DMS79 treated with DMSO at 0.1 percent for 48 hours (cell line): ENCODE measurements around the gene MICALL1.
"Not testable (repeated sequence)": the region's sequence is repeated elsewhere in the genome, so short reads cannot be mapped to it uniquely, and the experiment has no call there.

Experiments
- DNase-seq: peaks from one replicate; lab custom pipeline; 2025; lab: John Stamatoyannopoulos, UW

The MICALL1 gene

DNA sequence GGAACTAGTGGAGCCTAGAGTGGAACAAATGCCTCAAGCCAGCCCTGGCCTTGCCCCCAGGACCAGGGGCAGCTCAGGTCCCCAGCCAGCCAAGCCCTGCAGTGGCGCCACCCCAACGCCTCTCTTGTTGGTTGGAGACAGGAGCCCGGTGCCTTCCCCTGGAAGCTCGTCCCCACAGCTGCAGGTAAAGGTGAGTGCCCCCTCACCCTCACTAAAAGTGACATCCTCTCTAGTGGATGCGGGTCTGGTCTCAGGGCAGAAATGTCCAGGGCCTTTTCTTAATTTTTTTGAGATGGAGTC is 21.5 kb downstream of the MICALL1 start:
- no peak for DNase-seq

DNA sequence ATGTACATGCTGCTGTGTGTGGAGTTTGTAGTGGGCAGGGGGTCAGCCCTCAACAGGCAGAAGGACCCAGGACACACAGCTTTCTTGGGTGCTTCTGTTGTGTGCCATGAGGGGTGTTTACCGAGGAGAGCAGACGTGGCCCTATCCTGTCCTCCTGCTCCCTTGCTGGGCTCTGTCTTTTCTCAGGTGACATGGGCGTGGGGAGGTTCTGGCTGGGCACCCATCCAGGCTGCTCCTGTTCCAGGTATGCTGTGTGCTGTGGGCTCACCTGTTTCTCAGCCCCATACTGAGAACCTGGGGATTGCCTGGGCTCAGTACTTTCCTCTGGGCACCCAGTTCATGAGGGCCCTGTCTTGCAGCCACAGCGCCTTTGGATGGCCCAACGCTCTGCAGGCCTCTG is 23.3 kb downstream of the MICALL1 start:
- no peak for DNase-seq

DNA sequence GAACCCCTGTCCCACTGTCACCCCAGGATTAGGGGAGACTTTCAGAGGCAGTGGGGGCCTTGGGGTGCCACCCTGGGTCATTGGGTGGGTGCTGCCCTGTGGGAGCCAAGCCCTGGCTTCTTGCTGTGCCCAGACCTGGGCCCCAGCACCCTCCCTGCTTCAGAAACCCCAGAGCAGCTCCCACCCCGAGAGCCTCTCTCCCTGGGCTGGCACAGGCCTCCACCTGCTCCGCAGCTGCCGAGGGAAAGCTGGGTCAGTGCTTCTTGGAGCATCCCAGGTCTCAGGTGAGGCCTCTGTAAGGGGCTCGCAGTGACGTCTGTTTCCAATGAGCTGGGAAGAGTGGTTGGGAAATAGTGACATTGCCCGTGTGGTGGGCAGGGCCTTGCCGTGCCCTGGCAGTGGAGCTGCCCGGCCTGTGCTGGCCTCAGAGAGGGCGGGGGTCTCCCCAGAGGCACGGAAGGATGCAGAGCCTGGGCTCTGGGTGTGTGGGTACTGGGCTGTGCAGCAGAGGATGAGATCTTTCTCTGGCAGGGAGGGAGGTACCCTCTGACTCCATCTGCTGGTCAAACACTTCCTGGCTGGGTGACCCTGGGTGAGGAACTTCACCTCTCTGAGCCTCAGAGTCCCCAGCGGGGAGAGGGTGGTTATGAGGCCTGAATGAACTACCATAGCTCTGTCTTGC is 24.3 kb downstream of the MICALL1 start:
- DNase-seq, result no peak

DNA sequence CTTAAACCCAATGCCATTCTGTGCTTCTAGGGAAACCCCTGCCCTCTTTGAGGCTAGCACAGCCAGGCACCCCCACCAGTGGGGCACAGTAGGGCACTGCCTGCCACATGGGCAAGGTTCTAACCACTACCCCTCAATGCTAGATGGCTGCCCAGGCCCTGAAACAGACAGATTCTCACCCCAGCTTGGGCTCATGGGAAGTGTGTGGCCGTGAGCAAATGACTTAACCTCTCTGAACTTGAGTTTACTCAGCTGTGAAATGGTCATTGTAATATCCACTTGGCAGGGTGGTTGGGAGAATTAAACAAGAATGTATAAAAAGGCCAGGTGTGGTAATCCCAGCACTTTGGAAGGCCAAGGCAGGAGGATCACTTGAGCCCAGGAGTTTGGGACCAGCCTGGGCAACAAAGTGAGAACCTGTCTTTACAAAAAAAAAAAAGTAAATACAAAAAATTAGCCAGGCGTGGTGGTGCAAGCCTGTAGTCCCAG is 24.9 kb downstream of the MICALL1 start:
- no peak for DNase-seq

DNA sequence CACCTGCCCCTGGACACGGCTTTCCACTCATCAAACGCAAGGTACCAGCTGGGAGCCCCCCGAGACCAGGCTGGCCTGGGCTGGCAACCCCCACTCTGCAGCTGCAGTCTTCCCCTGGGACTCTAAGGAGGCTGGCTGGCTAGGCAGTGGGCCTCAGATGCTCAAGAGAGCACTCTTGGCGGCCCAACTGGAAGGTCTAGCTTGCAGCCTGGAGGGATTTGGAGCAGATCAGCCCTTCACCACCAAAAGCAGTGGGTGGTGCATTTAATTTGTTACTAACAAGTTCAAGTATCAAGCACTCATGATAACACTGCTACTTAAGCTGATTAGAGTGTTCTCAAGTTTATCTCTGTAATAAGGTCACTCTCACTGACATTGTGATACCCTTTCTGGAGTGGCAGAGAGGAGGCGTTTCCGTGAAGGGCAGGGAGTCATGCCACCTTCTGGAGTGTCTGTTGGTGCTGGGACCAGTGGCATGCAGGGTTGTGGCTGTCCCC is 25.8 kb downstream of the MICALL1 start:
- peak; percentile 72 for DNase-seq

DNA sequence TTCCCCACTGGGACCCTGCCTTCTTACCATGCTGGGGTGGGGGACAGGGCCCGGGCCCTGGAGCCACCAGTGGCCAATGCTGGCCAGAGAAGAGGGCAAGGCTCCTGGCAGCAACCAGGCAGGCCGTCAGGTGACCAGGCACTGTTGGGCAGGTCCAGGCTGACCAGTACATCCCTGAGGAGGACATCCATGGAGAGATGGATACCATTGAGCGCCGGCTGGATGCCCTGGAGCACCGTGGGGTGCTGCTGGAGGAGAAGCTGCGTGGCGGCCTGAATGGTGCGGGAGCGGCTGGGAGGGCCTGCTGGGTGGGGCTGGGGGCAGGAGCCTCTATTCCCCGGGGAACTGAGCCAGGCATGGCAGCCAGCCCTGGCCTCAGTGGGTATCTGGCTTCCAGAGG is 26.3 kb downstream of the MICALL1 start:
- no peak for DNase-seq

DNA sequence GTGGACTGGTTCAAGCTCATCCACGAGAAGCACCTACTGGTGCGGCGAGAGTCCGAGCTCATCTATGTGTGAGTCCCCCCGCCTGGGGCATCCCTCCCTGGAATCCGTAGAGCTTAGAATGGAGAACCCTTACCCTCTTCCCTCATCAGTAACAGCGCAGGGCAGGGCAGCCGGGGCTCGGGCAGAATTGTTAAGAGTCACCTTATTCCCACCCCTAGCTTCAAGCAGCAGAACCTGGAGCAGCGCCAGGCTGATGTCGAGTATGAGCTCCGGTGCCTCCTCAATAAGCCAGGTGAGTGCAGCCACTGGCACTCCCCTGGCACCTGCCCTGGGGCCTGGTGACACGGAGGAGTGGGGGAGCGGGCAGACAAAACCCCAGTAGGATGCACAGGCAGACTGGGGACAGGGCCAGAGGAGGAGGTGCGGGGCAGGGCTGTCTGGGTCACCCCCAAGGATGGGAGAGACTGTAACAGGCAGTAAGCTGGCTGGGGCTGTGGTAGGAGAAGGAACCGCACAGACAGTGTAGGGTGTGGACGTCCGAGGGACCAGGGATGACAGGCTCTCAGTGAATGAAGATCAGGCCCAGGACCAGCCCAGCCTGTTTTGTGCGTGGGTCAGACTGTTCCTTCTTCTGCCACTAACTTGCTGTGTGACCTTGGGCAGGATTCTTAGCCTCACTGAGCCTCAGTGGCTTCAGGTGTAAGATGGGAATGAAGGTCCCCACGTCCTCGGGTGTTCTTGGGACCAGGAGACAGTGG is 26.9 kb downstream of the MICALL1 start:
- peak; percentile 82 for DNase-seq

DNA sequence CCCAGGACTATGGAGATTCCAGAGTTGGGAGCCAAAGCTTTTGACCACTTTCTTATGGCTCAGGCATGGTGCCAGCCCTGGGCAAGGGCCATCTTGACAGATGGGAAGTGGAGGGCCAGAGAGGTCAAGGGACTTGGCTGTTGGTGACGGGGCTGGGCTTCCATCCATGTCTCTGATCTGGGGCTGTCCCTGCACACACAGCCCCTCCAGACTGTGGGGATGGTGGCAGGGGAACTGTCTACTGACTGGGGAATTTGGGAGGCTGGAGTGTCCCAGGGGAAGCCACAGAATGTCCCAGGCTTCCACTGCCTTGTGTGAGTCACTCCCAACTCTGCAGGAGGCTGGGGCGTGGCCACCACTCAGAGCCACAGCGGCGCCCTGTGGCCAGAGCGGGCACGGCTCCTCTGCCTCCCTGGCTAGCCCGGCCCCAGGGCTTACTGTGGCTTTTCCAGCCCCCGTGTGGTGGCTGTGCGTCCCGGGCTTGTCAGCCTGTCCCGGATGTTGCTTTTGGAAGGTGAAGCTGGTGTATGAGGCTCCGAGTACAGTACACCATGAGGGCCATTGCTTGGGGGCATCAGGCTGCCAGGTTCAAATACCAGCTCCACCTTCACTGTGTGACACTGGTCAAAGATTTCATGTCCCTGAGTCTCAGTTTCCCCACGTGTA is 27.7 kb downstream of the MICALL1 start:
- no peak for DNase-seq

DNA sequence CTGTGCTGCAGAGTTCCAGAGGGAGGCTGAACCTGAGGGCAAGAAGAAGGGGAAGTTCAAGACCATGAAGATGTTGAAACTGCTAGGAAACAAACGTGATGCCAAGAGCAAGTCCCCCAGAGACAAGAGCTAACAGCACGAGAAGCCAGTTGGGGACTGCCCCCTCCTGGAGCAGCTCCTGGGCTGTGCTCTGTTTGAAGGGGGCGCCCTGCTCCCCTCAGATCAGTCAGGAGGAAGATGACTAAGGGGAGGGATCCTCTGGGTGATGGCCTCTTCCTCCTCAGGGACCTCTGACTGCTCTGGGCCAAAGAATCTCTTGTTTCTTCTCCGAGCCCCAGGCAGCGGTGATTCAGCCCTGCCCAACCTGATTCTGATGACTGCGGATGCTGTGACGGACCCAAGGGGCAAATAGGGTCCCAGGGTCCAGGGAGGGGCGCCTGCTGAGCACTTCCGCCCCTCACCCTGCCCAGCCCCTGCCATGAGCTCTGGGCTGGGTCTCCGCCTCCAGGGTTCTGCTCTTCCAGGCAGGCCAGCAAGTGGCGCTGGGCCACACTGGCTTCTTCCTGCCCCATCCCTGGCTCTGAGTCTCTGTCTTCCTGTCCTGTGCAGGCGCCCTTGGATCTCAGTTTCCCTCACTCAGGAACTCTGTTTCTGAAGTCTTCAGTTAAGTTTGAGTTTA is 34.7 kb downstream of the MICALL1 start:
- no peak for DNase-seq

DNA sequence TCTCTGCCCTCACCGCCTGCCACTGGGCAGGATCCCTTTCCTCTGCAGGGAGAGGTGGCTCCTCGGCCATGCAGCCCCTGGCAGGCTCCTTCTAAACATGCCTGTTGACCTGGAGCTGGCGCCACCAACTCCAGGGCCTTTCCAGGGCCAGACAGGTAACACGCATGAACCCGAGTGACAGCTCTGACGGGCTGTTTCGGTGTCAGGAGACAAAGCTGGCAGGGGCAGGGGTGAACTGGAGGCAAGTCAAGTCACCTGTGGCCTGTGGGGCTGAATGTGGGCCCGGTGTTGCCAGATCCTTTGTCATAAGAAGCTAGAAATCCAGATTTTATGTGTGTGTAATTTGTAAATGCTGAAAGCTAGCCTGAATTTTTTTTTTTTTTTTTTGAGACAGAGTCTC is 36.0 kb downstream of the MICALL1 start:
- no peak for DNase-seq

DNA sequence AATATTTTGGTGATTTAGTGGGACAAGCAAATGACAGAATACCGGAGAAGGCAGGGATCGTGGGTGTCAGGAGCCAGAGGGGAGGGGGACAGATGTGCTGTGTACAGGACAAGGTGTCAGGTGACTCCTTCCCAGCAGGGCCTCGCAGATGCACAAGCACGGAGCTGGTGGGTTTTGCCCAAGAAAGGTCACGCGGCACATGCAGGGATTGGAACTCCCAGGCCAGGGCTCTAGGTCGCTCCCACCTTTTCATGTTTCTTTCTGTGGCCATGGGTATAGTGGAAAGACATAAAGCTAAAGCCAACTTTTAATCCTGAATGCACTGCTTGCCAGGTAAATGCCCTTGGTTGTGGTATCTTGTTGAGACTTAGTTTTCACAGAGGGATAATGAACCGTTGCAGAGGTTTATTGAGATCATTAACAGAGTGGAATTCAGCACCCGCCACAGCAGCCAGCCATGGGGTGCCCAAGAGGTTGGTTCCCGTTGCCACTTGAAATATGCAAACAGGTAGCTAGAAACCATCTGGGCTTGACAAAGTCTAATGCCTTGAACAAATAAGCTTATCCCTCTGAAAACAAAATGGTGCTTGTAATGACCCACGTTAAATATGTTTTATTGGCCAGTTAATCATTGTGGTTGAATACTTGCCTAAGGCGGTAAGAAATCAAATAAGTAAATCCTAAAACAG is 37.2 kb downstream of the MICALL1 start:
- DNase-seq, result peak; percentile 26

DNA sequence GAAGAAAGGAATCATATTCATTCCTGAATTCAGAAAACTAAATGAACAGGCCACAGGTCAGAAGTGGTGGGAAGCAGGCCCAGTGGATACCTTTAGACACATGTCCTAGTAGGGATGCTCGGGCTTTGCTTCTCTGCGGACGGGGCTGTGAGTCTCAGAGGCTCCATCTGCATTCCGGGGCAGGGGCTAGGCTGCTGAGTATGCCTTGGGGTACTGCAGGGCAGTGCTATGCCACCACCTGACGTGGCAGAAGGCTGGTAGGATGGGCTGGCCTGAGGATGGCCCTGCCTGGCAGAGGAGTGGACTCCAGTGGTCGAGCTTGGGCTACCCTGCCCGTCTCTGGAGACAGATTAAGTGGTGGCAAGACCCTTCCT is 37.7 kb downstream of the MICALL1 start:
- DNase-seq, result no peak

DNA sequence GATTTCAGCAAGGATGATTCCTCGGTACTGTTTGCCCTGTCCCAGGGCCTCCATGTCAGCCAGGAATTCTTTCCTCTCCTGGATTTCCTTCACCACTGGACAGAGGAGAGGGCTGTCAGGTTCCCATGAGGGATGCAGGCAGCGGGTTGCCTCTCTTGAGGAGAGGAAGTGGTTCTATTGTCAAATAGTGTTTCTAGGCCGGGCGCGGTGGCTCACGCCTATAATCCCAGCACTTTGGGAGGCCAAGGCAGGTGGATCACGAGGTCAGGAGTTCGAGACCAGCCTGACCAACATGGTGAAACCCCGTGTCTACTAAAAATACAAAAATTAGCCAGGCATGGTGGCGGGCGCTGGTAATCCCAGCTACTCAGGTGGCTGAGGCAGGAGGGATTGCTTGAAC is 38.3 kb downstream of the MICALL1 start:
- DNase-seq, result not testable (repeated sequence)

DNA sequence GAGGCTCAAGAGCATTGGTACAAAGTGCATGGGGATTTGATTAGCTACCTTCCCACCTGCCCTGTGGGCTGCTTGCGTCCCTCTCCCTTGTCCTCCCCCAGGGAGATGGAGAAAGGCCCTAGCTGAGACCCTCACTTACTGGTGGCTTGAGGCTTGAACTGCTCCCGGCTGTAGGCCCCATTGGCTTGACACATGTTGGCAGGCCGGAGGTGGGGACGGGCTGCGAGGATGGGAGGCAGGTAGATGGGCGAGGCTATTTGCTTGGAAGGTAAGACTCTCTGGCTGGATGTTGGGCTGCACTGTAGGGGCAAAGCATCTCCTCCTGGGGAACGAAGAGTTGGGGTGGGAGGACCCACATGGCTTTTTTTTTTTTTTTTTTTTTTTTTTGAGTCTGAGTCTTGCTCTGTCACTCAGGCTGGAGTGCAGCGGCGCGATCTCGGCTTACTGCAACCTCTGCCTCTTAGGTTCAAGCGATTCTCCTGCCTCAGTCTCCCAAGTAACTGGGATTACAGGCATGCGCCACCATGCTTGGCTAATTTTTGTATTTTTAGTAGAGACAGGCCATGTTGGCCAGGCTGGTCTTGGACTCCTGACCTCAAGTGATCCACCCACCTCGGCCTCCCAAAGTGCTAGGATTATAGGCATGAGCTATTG is 41.2 kb downstream of the MICALL1 start:
- not testable (repeated sequence) for DNase-seq

DNA sequence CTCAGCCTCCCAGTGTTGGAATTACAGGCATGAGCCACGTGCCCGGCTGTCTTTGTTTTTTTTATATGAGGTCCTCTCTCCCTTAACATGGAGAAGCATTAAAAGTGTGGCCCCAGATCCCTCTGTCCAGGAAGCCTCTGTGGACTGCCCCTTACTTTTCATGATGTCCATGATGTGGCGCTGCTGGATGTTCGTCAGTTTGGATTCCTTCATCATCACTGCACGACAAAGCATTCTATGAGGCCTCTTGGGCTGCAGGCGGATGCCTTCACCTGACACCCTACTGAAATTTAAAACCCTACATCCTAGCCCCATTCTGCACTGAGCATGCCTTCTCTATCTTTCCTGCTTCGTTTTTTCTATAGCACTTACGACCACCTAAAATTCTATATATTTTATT is 45.2 kb downstream of the MICALL1 start:
- DNase-seq, result no peak

DNA sequence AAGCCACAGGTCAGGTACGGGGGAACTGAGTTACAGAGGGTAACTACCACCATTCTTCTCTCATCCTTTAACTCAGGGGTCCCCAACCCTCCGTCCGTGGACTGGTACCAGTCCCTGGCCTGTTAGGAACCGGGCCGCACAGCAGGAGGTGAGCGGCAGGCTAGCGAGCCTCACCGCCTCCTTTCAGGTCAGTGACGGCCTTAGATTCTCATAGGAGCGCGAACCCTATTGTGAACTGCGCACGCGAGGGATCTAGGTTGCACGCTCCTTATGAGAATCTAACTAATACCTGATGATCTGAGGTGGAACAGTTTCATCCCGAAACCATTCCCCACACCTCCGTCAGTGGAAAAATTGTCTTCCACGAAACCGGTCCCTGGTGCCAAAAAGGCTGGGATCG is 46.5 kb downstream of the MICALL1 start:
- DNase-seq, result not testable (repeated sequence)

DNA sequence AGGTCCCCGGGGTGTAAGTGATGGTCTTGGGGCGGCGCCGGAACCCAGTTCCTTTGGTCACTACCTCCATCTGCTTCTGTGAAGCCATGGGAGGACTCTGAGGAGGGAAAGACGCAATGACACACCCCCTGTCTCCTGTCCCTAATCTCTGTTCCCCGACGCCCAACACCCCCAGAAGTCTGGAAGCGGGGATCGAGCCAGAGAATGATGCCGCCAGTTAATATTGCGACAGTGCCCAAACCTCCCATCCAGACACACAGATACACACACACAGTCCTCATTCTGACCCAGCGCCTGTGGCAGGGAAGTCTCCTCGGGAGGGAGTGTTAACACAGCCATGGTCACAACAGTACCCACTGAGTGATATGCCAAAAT is 47.0 kb downstream of the MICALL1 start:
- no peak for DNase-seq

DNA sequence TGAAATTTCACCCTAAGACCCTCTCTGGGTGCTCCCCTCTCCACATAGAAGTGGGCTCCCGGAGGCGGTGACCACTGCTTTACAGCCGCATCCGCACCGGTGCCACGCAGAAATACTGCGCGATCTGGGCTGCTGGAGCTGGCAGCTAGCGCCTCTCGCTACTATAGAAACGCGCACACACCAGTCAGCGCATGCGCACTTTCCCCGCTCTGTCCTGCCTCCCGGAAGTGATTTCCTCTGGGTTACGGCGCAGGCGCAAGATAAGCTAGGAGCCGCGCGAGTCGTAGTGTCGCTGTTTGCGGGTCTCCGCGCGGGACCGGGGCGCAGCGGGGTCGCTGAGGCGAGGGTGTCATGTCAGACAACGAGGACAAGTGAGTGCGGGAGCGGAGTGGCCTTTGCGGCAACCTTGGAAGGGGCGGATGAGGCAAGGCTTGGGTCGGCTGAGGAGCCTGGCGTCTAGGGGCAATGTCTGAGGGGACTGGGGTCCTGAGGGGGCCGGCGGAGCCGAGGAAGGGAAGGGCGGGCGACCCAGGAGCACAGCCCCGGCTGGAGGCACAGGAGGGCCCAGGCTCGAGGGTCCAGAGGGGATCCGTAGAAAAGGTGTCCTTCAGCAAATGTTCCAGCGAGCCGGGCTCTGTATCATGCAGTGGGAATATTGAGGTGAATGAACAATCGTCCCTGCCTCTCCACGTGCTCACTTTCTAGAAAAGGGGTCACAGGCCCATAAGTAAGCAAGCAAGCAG is 47.5 kb downstream of the MICALL1 start, which contains the start of the genes C22orf23 and POLR2F:
C22orf23 (minus strand) TSS at position 165 of the 743 bp plus-strand sequence. CDS start 452 bp downstream, outside the sequence.
POLR2F (plus strand) TSS at position 263 of the 743 bp plus-strand sequence; CDS start at position 352, 89 bp downstream.
- peak; percentile 78 for DNase-seq

DNA sequence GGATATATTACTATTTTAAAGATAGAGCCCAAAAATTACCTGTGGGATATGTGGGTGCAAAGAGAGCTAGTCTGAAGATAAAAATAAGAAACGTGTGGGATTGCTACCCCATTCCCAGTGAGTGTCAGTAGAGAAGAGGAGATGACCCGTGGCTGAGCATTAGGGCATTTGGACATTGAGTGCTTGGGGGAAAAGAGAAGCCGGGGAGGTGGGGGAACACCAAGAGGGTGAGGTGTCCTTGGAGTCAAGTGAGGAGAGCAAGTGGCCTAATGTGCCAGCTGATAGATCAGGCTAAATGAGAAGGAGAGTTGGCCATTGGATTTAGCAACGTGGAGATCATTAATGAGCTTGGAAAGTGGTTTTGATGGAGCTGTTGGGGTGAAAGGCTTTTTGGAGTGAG is 48.6 kb downstream of the MICALL1 start:
- DNase-seq, result no peak

DNA sequence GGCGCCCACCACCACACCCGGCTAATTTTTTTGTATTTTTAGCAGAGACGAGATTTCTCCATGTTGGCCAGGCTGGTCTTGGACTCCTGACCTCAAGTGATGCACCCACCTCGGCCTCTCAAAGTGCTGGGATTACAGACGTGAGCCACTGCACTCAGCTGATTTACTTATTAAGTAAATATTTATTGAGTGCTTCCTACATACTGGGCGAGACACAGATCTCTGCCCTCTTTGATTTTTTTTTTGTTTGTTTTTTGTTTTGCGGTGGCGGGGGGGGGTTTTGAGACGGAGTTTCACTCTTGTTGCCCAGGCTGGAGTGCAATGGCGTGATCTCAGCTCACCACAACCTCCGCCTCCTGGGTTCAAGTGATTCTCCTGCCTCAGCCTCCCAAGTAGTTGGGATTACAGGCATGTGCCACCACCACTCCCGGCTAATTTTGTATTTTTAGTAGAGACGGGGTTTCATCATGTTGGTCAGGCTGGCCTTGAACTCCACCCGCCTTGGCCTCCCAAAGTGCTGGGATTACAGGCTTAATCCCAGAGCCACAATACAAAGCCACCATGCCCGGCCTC is 49.8 kb downstream of the MICALL1 start:
- not testable (repeated sequence) for DNase-seq
